OCI-LY3 (cell line): Measurements from ENCODE around the gene ZNF611.

Experiments
- EZH2phosphoT487 ChIP-seq: fragments of 200-600 bp; shearing (Covaris generic); IDR thresholded peaks from 2 replicates; pipeline ENCODE4 v1.6.1; 2018; ENCODE audit warnings: antibody characterized with exemption, mixed run types, low read depth
- TF ChIP-seq, protein P1 (sequence below): fragments of 200-600, 300-600 bp; sonication (generic); IDR thresholded peaks from 2 replicates; pipeline ENCODE4 v1.5.1; 2014; ENCODE audit warnings: antibody characterized with exemption, low read length, low read depth

DNA sequence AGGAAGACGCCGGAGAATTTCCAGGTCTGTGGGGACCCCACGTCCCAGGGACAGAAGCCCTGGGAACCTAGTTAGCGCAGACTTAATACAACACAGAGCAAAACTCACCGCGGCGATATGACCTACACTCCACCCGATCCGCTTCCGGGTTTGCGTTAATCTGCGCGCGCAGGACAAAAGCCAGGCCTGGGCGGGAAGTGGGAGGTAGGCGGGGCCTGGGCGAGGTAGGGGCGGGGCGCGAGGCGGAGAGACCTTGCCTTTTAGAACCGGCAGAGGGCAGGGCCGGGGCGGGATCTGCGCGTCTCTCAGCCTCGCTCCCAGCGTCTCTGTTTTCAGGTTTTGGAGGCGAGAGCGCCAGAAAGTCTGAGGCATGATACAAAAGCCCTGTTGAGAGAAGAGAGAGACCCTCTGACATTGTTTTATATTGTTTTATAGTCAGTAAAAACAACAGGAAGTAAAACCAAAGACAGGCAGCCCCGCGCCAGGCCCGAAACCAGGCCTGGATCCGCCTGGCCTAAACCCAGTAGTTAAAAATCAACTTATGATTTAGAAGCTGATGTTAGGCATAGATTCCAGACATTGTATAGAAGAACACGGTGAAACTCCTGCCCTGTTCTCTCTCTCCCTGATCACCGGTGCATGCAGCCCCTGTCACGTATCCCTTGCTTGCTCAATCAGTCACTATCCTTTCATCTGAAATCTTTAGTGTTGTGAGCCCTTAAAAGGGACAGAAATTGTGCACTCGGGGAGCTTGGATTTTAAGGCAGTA is at the start of gene ZNF611:
- TF ChIP-seq, protein P1, sequence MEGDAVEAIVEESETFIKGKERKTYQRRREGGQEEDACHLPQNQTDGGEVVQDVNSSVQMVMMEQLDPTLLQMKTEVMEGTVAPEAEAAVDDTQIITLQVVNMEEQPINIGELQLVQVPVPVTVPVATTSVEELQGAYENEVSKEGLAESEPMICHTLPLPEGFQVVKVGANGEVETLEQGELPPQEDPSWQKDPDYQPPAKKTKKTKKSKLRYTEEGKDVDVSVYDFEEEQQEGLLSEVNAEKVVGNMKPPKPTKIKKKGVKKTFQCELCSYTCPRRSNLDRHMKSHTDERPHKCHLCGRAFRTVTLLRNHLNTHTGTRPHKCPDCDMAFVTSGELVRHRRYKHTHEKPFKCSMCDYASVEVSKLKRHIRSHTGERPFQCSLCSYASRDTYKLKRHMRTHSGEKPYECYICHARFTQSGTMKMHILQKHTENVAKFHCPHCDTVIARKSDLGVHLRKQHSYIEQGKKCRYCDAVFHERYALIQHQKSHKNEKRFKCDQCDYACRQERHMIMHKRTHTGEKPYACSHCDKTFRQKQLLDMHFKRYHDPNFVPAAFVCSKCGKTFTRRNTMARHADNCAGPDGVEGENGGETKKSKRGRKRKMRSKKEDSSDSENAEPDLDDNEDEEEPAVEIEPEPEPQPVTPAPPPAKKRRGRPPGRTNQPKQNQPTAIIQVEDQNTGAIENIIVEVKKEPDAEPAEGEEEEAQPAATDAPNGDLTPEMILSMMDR: no peak
- TF ChIP-seq EZH2phosphoT487: no peak
